MV-4-11 (cell line): ENCODE data around the gene WIPF2.
"Not testable (repeated sequence)": the region's sequence is repeated elsewhere in the genome, so short reads cannot be mapped to it uniquely, and the experiment has no call there.

Experiments used
- DNase-seq: peaks from one replicate; lab custom pipeline; 2025; lab: John Stamatoyannopoulos, UW

The WIPF2 gene

GRCh38 chr17:40295488-40296436 is 76.7 kb downstream of the WIPF2 start:
- DNase-seq: no peak

- DNase-seq: no peak
These were observed 78.4 kb downstream of the WIPF2 start for GRCh38 chr17:40297511-40297910.

GRCh38 chr17:40298726-40299125 is 79.6 kb downstream of the WIPF2 start:
- DNase-seq: no peak

- DNase-seq: not testable (repeated sequence)
These were observed 80.2 kb downstream of the WIPF2 start for GRCh38 chr17:40299159-40299757.

GRCh38 chr17:40301315-40301714 is 82.2 kb downstream of the WIPF2 start:
- peak; percentile 27 for DNase-seq

GRCh38 chr17:40303009-40303657 is 84.0 kb downstream of the WIPF2 start:
- peak; percentile 73 for DNase-seq

- DNase-seq: no peak
These were observed 84.8 kb downstream of the WIPF2 start for GRCh38 chr17:40303708-40304551.

GRCh38 chr17:40304552-40304863 is 85.4 kb downstream of the WIPF2 start:
- not testable (repeated sequence) for DNase-seq

- not testable (repeated sequence) for DNase-seq
These were observed 85.8 kb downstream of the WIPF2 start for GRCh38 chr17:40304866-40305265.

GRCh38 chr17:40306395-40306794 is 87.3 kb downstream of the WIPF2 start:
- no peak for DNase-seq

GRCh38 chr17:40307001-40307730 is 88.1 kb downstream of the WIPF2 start:
- DNase-seq: no peak

- no peak for DNase-seq
These were observed 88.7 kb downstream of the WIPF2 start for GRCh38 chr17:40307740-40308239.

GRCh38 chr17:40309031-40309948 is 90.2 kb downstream of the WIPF2 start, which contains the start of gene RARA:
Gene RARA, plus strand, starts transcription at chr17:40309180. Its CDS starts 22,039 bp downstream, at chr17:40331219.
- no peak for DNase-seq

- DNase-seq: no peak
These were observed 90.9 kb downstream of the WIPF2 start for GRCh38 chr17:40309949-40310510.

- no peak for DNase-seq
These were observed 91.8 kb downstream of the WIPF2 start for GRCh38 chr17:40310882-40311391.

- DNase-seq: peak; percentile 50
These were observed 92.5 kb downstream of the WIPF2 start for GRCh38 chr17:40311575-40311974.

- no peak for DNase-seq
These were observed 93.1 kb downstream of the WIPF2 start for GRCh38 chr17:40312131-40312731.

GRCh38 chr17:40312893-40313667 is 94.0 kb downstream of the WIPF2 start:
- DNase-seq: no peak
